BE2C (cell line): Measurements from ENCODE around the gene TM6SF1.

Experiments used
- DNase-seq: peaks from one replicate; pipeline ENCODE4 v3.0.0-alpha.2; 2020
- H3K27me3 ChIP-seq: fragments of 250-450 bp; sonication (Bioruptor Pico); 2 replicates; pipeline ENCODE4 v1.5.1; 2020; ENCODE audit warnings: mild to moderate bottlenecking
- H3K36me3 ChIP-seq: fragments of 250-450 bp; sonication (Bioruptor Pico); 2 replicates; pipeline ENCODE4 v1.5.1; 2020; ENCODE audit warnings: mild to moderate bottlenecking
- H3K4me1 ChIP-seq: fragments of 250-450 bp; sonication (Bioruptor Pico); 2 replicates; pipeline ENCODE4 v1.5.1; 2020
- H3K4me3 ChIP-seq: 2 replicates; pipeline ENCODE4 v1.5.1; 2011; ENCODE audit warnings: low read depth, low read length
- H3K9me3 ChIP-seq: fragments of 250-450 bp; sonication (Bioruptor Pico); 2 replicates; pipeline ENCODE4 v1.5.1; 2020
- CTCF ChIP-seq: IDR thresholded peaks from 2 replicates; pipeline ENCODE4 v1.5.1; 2012; ENCODE audit warnings: mild to moderate bottlenecking, low read depth, low read length

The TM6SF1 gene

GRCh38 chr15:83094583-83094982, 12.9 kb upstream of the TM6SF1 start:
- H3K4me3 ChIP-seq: no peak overlapping the region
- H3K27me3 ChIP-seq: peaks cover 4% of the 10 kb centered on the region; the same call in 1 of the 2 replicates
- no peaks in the 10 kb centered on the region for H3K4me1 ChIP-seq
- no peak for DNase-seq
- H3K9me3 ChIP-seq: no peaks in the 10 kb centered on the region
- no peaks in the 10 kb centered on the region for H3K36me3 ChIP-seq
- no peak for TF ChIP-seq CTCF

- no peak for TF ChIP-seq CTCF
- no peak overlapping the region for H3K4me3 ChIP-seq
- H3K27me3 ChIP-seq: peaks cover 4% of the 10 kb centered on the region
- DNase-seq: no peak
- H3K9me3 ChIP-seq: no peaks in the 10 kb centered on the region
- no peaks in the 10 kb centered on the region for H3K4me1 ChIP-seq
- no peaks in the 10 kb centered on the region for H3K36me3 ChIP-seq
Measured at GRCh38 chr15:83098079-83098478, 9.4 kb upstream of the TM6SF1 start.

- no peak for DNase-seq
- no peak for TF ChIP-seq CTCF
- Histone ChIP-seq H3K27me3 (peaks cover 4% of the 10 kb centered on the region), H3K9me3 (no peaks in the 10 kb centered on the region), H3K36me3 (no peaks in the 10 kb centered on the region), H3K4me1 (no peaks in the 10 kb centered on the region), H3K4me3 (no peak overlapping the region)
Measured at GRCh38 chr15:83099290-83099689, 8.2 kb upstream of the TM6SF1 start.

GRCh38 chr15:83100097-83100646, 7.3 kb upstream of the TM6SF1 start:
- DNase-seq: no peak
- H3K9me3 ChIP-seq: no peaks in the 10 kb centered on the region
- H3K27me3 ChIP-seq: peaks cover 4% of the 10 kb centered on the region
- no peaks in the 10 kb centered on the region for H3K4me1 ChIP-seq
- no peaks in the 10 kb centered on the region for H3K36me3 ChIP-seq
- TF ChIP-seq CTCF: no peak
- H3K4me3 ChIP-seq: no peak overlapping the region

GRCh38 chr15:83102346-83102745, 5.1 kb upstream of the TM6SF1 start:
- TF ChIP-seq CTCF: no peak
- Histone ChIP-seq H3K4me1 (no peaks in the 10 kb centered on the region), H3K9me3 (no peaks in the 10 kb centered on the region), H3K27me3 (peaks cover 9% of the 10 kb centered on the region), H3K36me3 (no peaks in the 10 kb centered on the region), H3K4me3 (no peak overlapping the region)
- no peak for DNase-seq

GRCh38 chr15:83104141-83104540, 3.3 kb upstream of the TM6SF1 start:
- no peak for TF ChIP-seq CTCF
- no peak overlapping the region for H3K4me3 ChIP-seq

More at GRCh38 chr15:83104141-83104540, 3.3 kb upstream of the TM6SF1 start:
- H3K9me3 ChIP-seq: no peaks in the 10 kb centered on the region; the same call in 1 of the 2 replicates
- peaks cover 20% of the 10 kb centered on the region for H3K27me3 ChIP-seq
- no peaks in the 10 kb centered on the region for H3K4me1 ChIP-seq
- DNase-seq: no peak
- no peaks in the 10 kb centered on the region for H3K36me3 ChIP-seq
